ENCODE measurements around the gene ABCB4.

ABCB4 gene

DNA sequence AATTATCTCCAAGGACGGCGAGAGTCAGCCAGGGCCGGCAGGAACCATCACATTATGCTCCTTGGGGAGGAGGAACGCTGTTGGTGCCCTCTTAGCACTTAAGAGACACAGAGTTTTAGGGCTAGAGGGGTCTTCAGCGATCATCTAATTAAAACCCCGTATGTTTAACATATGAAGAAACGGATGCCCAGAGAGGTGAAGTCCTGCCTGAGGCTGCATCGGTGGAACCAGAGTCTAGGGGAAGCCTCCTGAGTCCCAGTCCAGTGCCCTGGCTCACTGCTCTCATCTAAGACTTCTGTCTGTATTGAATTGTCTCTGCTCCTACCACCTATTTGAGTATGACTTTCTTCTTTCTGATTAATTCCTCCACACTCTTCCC is 688 bp upstream of the ABCB4 start:
- Histone ChIP-seq H3K9me2 (replicated peaks; ENCODE audit: control insufficient read depth, low read length) (no peaks in the 10 kb centered on the region), H4K20me1 (ENCODE audit: control insufficient read depth, insufficient read depth, low read depth, low read length) (no peaks in the 10 kb centered on the region), H3K4me2 (ENCODE audit: low read length) (peak overlapping the region; percentile 81), H3K79me2 (ENCODE audit: control insufficient read depth, low read length) (no peaks in the 10 kb centered on the region), H3F3A (ENCODE audit: control insufficient read depth, insufficient read depth) (peaks cover 29% of the 10 kb centered on the region), H3K4me1 (ENCODE audit: control insufficient read depth, low read length) (peaks cover 46% of the 10 kb centered on the region), H3K9me3 (ENCODE audit: control insufficient read depth, insufficient read depth, low read length) (no peaks in the 10 kb centered on the region), H3K27ac (ENCODE audit: low read depth, low read length) (peak overlapping the region; percentile 88), H3K4me3 (ENCODE audit: low read length) (peak overlapping the region; percentile 74), H3K27me3 (ENCODE audit: control insufficient read depth, low read length) (no peaks in the 10 kb centered on the region), H3K36me3 (ENCODE audit: control insufficient read depth, low read length) (no peaks in the 10 kb centered on the region)
- no peak for TF ChIP-seq EZH2phosphoT487 (IDR thresholded peaks at IDR 0.05; ENCODE audit: borderline replicate concordance, low read length)
- TF ChIP-seq, protein P1, sequence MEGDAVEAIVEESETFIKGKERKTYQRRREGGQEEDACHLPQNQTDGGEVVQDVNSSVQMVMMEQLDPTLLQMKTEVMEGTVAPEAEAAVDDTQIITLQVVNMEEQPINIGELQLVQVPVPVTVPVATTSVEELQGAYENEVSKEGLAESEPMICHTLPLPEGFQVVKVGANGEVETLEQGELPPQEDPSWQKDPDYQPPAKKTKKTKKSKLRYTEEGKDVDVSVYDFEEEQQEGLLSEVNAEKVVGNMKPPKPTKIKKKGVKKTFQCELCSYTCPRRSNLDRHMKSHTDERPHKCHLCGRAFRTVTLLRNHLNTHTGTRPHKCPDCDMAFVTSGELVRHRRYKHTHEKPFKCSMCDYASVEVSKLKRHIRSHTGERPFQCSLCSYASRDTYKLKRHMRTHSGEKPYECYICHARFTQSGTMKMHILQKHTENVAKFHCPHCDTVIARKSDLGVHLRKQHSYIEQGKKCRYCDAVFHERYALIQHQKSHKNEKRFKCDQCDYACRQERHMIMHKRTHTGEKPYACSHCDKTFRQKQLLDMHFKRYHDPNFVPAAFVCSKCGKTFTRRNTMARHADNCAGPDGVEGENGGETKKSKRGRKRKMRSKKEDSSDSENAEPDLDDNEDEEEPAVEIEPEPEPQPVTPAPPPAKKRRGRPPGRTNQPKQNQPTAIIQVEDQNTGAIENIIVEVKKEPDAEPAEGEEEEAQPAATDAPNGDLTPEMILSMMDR (IDR thresholded peaks at IDR 0.05; ENCODE audit: low read depth, low read length, poor library complexity, severe bottlenecking): no peak

DNA sequence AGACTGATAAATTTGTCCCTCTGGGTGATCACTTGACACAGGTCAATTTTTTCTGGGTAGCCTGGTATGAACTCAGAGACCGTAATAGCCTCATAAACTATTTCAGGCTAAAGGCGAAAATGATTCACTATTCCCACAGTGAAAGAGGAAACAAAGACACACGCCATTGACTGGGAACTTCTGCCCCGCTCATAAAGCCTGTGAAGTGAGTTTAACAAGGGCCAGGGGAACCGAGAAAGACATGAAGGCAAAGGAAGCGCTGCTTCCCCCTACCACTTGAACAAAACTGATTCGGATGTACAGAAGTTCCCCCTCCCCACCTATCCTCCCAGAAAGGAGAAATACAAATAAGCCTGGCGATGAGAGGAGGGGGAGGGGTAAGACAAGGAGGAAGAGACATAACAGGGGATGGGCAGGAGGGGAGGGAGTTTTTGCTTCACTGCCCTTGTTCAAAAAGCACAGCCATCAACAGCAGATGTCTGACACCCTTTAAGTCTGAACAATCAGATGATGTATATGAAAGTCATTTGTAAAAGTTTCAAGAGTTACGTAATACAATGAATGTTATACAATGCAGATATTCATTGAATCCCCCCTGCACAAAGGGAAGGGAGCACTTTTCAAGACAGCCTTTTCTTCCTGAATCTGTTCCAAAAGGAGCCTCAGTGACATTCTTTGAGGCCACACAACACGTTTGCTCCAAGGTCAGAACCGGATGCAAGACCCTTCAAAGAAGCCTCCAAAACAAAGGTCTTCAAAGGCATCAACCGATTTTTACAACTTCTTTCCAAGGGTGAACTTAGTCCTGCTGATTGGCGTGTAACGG is 734 bp downstream of the ABCB4 start:
- H3K79me2 ChIP-seq (ENCODE audit: control insufficient read depth, low read length): no peaks in the 10 kb centered on the region
- H3K4me2 ChIP-seq (ENCODE audit: low read length): peak overlapping the region; percentile 81
- H3K4me3 ChIP-seq (ENCODE audit: low read length): peak overlapping the region; percentile 74
- H3K27ac ChIP-seq (ENCODE audit: low read depth, low read length): peak overlapping the region; percentile 88
- H3K36me3 ChIP-seq (ENCODE audit: control insufficient read depth, low read length): no peaks in the 10 kb centered on the region
- peaks cover 29% of the 10 kb centered on the region for H3F3A ChIP-seq (ENCODE audit: control insufficient read depth, insufficient read depth)
- TF ChIP-seq, protein P1 (IDR thresholded peaks at IDR 0.05; ENCODE audit: low read depth, low read length, poor library complexity, severe bottlenecking): no peak
- TF ChIP-seq EZH2phosphoT487 (IDR thresholded peaks at IDR 0.05; ENCODE audit: borderline replicate concordance, low read length): no peak
- H3K9me2 ChIP-seq (replicated peaks; ENCODE audit: control insufficient read depth, low read length): no peaks in the 10 kb centered on the region
- no peaks in the 10 kb centered on the region for H3K9me3 ChIP-seq (ENCODE audit: control insufficient read depth, insufficient read depth, low read length)
- H3K27me3 ChIP-seq (ENCODE audit: control insufficient read depth, low read length): no peaks in the 10 kb centered on the region
- H3K4me1 ChIP-seq (ENCODE audit: control insufficient read depth, low read length): peaks cover 39% of the 10 kb centered on the region
- H4K20me1 ChIP-seq (ENCODE audit: control insufficient read depth, insufficient read depth, low read depth, low read length): no peaks in the 10 kb centered on the region

DNA sequence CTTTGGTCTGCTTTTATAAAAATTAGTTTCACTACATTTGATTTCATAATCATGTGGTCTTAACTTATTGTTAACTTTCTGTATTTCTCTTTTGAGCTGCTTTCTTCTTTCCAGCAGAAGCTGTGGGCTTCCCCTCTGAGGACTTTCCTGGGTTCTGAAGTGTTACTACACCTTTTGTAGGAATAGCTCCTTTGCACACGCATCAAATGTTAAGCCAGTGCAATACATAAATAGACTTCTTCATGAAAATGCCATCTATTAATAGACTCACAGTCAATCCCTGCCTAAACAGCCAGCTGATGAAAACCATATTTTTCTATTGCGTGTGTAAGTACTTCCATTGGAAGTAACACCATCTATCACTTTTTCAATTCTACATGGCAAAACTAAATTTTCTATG is 1.5 kb downstream of the ABCB4 start:
- Histone ChIP-seq H3K79me2 (ENCODE audit: control insufficient read depth, low read length) (no peaks in the 10 kb centered on the region), H3K27ac (ENCODE audit: low read depth, low read length) (peak overlapping the region; percentile 88), H3K4me1 (ENCODE audit: control insufficient read depth, low read length) (peaks cover 42% of the 10 kb centered on the region), H3K9me2 (replicated peaks; ENCODE audit: control insufficient read depth, low read length) (no peaks in the 10 kb centered on the region), H3K27me3 (ENCODE audit: control insufficient read depth, low read length) (no peaks in the 10 kb centered on the region), H4K20me1 (ENCODE audit: control insufficient read depth, insufficient read depth, low read depth, low read length) (no peaks in the 10 kb centered on the region), H3K36me3 (ENCODE audit: control insufficient read depth, low read length) (no peaks in the 10 kb centered on the region), H3K4me2 (ENCODE audit: low read length) (peak overlapping the region; percentile 81), H3F3A (ENCODE audit: control insufficient read depth, insufficient read depth) (peaks cover 29% of the 10 kb centered on the region), H3K4me3 (ENCODE audit: low read length) (peak overlapping the region; percentile 74), H3K9me3 (ENCODE audit: control insufficient read depth, insufficient read depth, low read length) (no peaks in the 10 kb centered on the region)
- TF ChIP-seq, protein P1 (IDR thresholded peaks at IDR 0.05; ENCODE audit: low read depth, low read length, poor library complexity, severe bottlenecking): no peak
- TF ChIP-seq EZH2phosphoT487 (IDR thresholded peaks at IDR 0.05; ENCODE audit: borderline replicate concordance, low read length): no peak

All from DOHH2 (cell line).